Diencephalon (tissue), 1 donor: ENCODE measurements around the gene ULBP1. TPM values are rescaled to one million over a fixed set of nuclear protein-coding genes. Genes with fewer than 3 reads are reported as not detected.

Source experiments
- total RNA-seq: library from RNA; depleted of rRNA; stranded (reverse); fragments of >200 nt; gene quantifications from one replicate; pipeline ENCODE4 v1.2.3, GENCODE V29; 2014

ULBP1 gene, protein sequence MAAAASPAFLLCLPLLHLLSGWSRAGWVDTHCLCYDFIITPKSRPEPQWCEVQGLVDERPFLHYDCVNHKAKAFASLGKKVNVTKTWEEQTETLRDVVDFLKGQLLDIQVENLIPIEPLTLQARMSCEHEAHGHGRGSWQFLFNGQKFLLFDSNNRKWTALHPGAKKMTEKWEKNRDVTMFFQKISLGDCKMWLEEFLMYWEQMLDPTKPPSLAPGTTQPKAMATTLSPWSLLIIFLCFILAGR
- 0.23 TPM for total RNA-seq

GRCh38 chr6:149963462-149964307 is at the start of gene ULBP1:
ULBP1 (plus strand) TSS chr6:149963943; CDS start chr6:149964050, 107 bp downstream.

DNA sequence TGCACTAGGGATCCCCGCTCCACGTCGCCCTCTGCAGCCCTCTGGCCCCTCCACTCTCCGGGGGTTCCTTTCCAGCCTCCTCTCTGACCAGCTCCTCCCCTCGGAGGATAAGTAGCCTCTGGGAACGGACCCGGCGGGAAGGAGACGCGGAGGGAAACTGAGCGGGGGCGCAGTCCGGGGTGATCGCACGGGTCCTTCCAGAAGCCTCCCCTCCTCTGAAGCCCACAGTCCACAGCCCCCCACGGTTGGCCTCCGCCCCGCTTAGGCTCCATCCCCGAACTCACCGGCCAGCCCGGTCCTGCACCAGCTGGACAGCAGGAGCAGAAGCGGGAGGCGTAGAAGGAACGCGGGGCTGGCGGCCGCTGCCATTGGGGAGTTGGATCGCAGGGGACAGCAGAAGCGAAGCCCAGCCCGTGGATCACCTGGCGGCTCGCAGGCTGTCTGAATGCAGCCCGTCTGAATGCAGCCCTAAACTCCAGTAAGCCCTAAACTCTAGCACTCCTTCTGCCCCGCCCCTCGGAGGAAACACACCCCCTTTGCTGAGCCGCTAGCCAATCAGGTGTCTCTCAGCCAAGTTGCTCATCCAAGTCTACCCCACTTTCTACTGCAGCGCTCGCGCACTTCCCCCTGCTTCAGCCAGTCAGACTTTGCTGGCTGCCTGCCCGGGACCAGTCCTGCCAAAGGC is 41.0 kb upstream of the ULBP1 start, which contains the start of gene RAET1G:
RAET1G (minus strand) TSS at position 480 of the 685 bp plus-strand sequence; CDS start at position 369, 111 bp downstream.

GRCh38 chr6:149941583-149942460 is 21.9 kb upstream of the ULBP1 start, which contains the start of gene ULBP2:
ULBP2 (plus strand) TSS chr6:149942014; CDS start chr6:149942073, 59 bp downstream.

Other genes starting within 250 kb of the ULBP1 start
- 30.2 TPM for gene LATS1, start 245.8 kb upstream of the ULBP1 start, total RNA-seq
- gene NUP43, start 217.4 kb upstream of the ULBP1 start, total RNA-seq = 23.3 TPM
- gene PCMT1, start 214.2 kb upstream of the ULBP1 start, total RNA-seq = 162 TPM
- gene LRP11, start 99.6 kb upstream of the ULBP1 start, total RNA-seq = 41.3 TPM
- not detected for gene RAET1E, start 65.8 kb upstream of the ULBP1 start, total RNA-seq
- not detected for gene RAET1G, start 40.8 kb upstream of the ULBP1 start, total RNA-seq
- 2.1 TPM for gene ULBP2, start 21.9 kb upstream of the ULBP1 start, total RNA-seq
- gene RAET1L, start 61.6 kb downstream of the ULBP1 start, total RNA-seq = 0.23 TPM
- gene ULBP3, start 105.2 kb downstream of the ULBP1 start, total RNA-seq = 14.1 TPM
- gene PPP1R14C, start 179.1 kb downstream of the ULBP1 start, total RNA-seq = 35.5 TPM